Caco-2 (cell line): Measurements from ENCODE around the gene VWA7. TPM values are rescaled to one million over a fixed set of nuclear protein-coding genes. Genes with fewer than 3 reads are reported as not detected.
"Not testable (repeated sequence)": the region's sequence is repeated elsewhere in the genome, so short reads cannot be mapped to it uniquely, and the experiment has no call there.

Source experiments
- BruUV-seq: library from RNA; stranded (reverse); fragments of 400-500 nt; replicated peaks from 2 replicates; lab custom pipeline; 2021; lab: Mats Ljungman, UMichigan
- CTCF ChIA-PET: fragments of 300-600 bp; sonication (Branson Sonifier 250); formaldehyde crosslinking; loops from one replicate; lab custom pipeline; 2022; ENCODE audit warnings: antibody characterized with exemption; lab: Charles Lee
- POLR2A ChIA-PET: fragments of 300-600 bp; sonication (Branson Sonifier 250); formaldehyde crosslinking; loops from one replicate; lab custom pipeline; 2022; ENCODE audit warnings: antibody characterized with exemption; lab: Charles Lee
- DNase-seq, 2 experiments: peaks; one replicate each; pipeline versions ENCODE4 v3.0.0 to v3.0.0-alpha.2; 2020 to 2022
- H3K27me3 ChIP-seq: replicated peaks from 2 replicates; pipeline ENCODE4 v1.6.0; 2011; ENCODE audit warnings: low read length; ENCODE audit not compliant: control insufficient read depth, insufficient read depth
- H3K36me3 ChIP-seq: 2 replicates; pipeline ENCODE4 v1.5.1; 2011; ENCODE audit warnings: low read length; ENCODE audit not compliant: control insufficient read depth, insufficient read depth
- H3K4me1 ChIP-seq: fragments of 250-450 bp; sonication (Bioruptor Pico); 2 replicates; pipeline ENCODE4 v1.5.1; 2020; ENCODE audit warnings: mild to moderate bottlenecking
- H3K4me3 ChIP-seq: 2 replicates; pipeline ENCODE4 v1.5.1; 2011; ENCODE audit warnings: low read depth, mild to moderate bottlenecking, control low read depth, low read length
- H3K9me3 ChIP-seq: fragments of 250-450 bp; sonication (Bioruptor Pico); 2 replicates; pipeline ENCODE4 v1.5.1; 2020; ENCODE audit warnings: mild to moderate bottlenecking, moderate library complexity
- H3K27ac Mint-ChIP-seq: one replicate; pipeline ENCODE4 v1.8.0; 2022; ENCODE audit warnings: mixed read lengths; ENCODE audit not compliant: unreplicated experiment
- H3K27me3 Mint-ChIP-seq: one replicate; pipeline ENCODE4 v1.8.0; 2022; ENCODE audit warnings: mixed read lengths; ENCODE audit not compliant: insufficient read depth, unreplicated experiment
- H3K36me3 Mint-ChIP-seq: one replicate; pipeline ENCODE4 v1.8.0; 2022; ENCODE audit warnings: mild to moderate bottlenecking, mixed read lengths; ENCODE audit not compliant: insufficient read depth, unreplicated experiment
- H3K4me1 Mint-ChIP-seq: one replicate; pipeline ENCODE4 v1.8.0; 2022; ENCODE audit warnings: low read depth, mixed read lengths; ENCODE audit not compliant: unreplicated experiment
- H3K4me3 Mint-ChIP-seq: one replicate; pipeline ENCODE4 v1.8.0; 2022; ENCODE audit warnings: mild to moderate bottlenecking, moderate library complexity, mixed read lengths; ENCODE audit not compliant: unreplicated experiment
- H3K9me3 Mint-ChIP-seq: one replicate; pipeline ENCODE4 v1.8.0; 2022; ENCODE audit warnings: mixed read lengths; ENCODE audit not compliant: unreplicated experiment
- CTCF ChIP-seq, 2 experiments: fragments of 200-600 bp in 1 of 2; IDR thresholded peaks; 1 replicate in 1 of 2; 2 replicates in 1 of 2; pipeline versions ENCODE4 v1.5.1 to v1.8.0; 2011 to 2022; ENCODE audit warnings: antibody characterized with exemption in 1 of 2, control low read depth in 1 of 2, inconsistent platforms in 1 of 2, low read depth in 1 of 2, low read length in 1 of 2, mild to moderate bottlenecking in 1 of 2, moderate library complexity in 1 of 2; ENCODE audit not compliant: insufficient read depth in 1 of 2, severe bottlenecking in 1 of 2, unreplicated experiment in 1 of 2
- intact Hi-C: fragments of 100-400 bp; cut with micrococcal nuclease; formaldehyde crosslinking; loops from one replicate; pipeline ENCODE4 v1.10.0; 2022; ENCODE audit not compliant: unreplicated experiment
- total RNA-seq: library from RNA; stranded (reverse); gene quantifications from 2 replicates; pipeline ENCODE4 v1.2.3, GENCODE V29; 2022

Gene VWA7
- total RNA-seq, 1 experiment from 2014 or later: 0.61 TPM

GRCh38 chr6:31794866-31795615, 17.9 kb upstream of the VWA7 start:
- Mint-ChIP-seq H3K36me3 (peaks cover 33% of the 10 kb centered on the region), H3K27me3 (no peaks in the 10 kb centered on the region), H3K4me3 (peak overlapping the region; percentile 98), H3K27ac (peak overlapping the region; percentile 94), H3K9me3 (no peaks in the 10 kb centered on the region), H3K4me1 (peaks cover 21% of the 10 kb centered on the region)
- BruUV-seq: no TSS peak
- intact Hi-C loops: no loop called here
- ChIA-PET POLR2A (interaction anchor here (0.6 to 2.1 kb wide), 8 partner anchors 11 to 68 kb away, joined by 3 to 29 read pairs (median 5); partner anchors contain the start of genes HSPA1A, HSPA1B, HSPA1L and LSM2), CTCF (interaction anchor here (0.6 to 2.9 kb wide), 5 partner anchors 9 to 68 kb away, joined by 4 to 21 read pairs (median 6); partner anchors contain the start of genes HSPA1A, HSPA1L, LSM2 and NEU1)
- no peaks in the 10 kb centered on the region for H3K27me3 ChIP-seq
- peak overlapping the region; percentile 80 for H3K4me3 ChIP-seq
- H3K4me1 ChIP-seq: 0 out of 2 replicates have a peak, but pooled peaks cover 3% of the 10 kb centered on the region
- no peaks in the 10 kb centered on the region for H3K36me3 ChIP-seq
- H3K9me3 ChIP-seq: no peaks in the 10 kb centered on the region
- TF ChIP-seq CTCF (IDR thresholded peaks at IDR 0.05; ENCODE audit: insufficient read depth in 1 of 2, low read depth in 1 of 2, low read length in 1 of 2, severe bottlenecking in 1 of 2, unreplicated experiment in 1 of 2): no peak
- peak in 1 of 2 experiments; percentile 19 for DNase-seq

GRCh38 chr6:31794294-31794865, 17.3 kb upstream of the VWA7 start:
- Mint-ChIP-seq H3K36me3 (peaks cover 39% of the 10 kb centered on the region), H3K9me3 (no peaks in the 10 kb centered on the region), H3K27ac (peak overlapping the region; percentile 94), H3K4me1 (peaks cover 21% of the 10 kb centered on the region), H3K27me3 (no peaks in the 10 kb centered on the region), H3K4me3 (peak overlapping the region; percentile 98)
- Histone ChIP-seq H3K27me3 (no peaks in the 10 kb centered on the region), H3K9me3 (no peaks in the 10 kb centered on the region), H3K4me3 (peak overlapping the region; percentile 80), H3K4me1 (0 out of 2 replicates have a peak, but pooled peaks cover 3% of the 10 kb centered on the region), H3K36me3 (no peaks in the 10 kb centered on the region)
- ChIA-PET POLR2A (interaction anchor here (1.1 to 2.1 kb wide), 3 partner anchors 12 to 33 kb away, joined by 4 to 29 read pairs (median 23); partner anchors contain the start of genes HSPA1A, HSPA1B, HSPA1L and LSM2), CTCF (interaction anchor here (0.6 to 2.9 kb wide), 3 partner anchors 10 to 69 kb away, joined by 5 to 21 read pairs (median 10); partner anchors contain the start of genes LSM2 and NEU1)
- TSS peak; percentile 52 for BruUV-seq
- peak in 1 of 2 experiments; percentile 18 for DNase-seq
- intact Hi-C loops: no loop called here
- TF ChIP-seq CTCF (IDR thresholded peaks at IDR 0.05; ENCODE audit: insufficient read depth in 1 of 2, low read depth in 1 of 2, low read length in 1 of 2, severe bottlenecking in 1 of 2, unreplicated experiment in 1 of 2): no peak

GRCh38 chr6:31793927-31794245, 16.8 kb upstream of the VWA7 start:
- H3K9me3 ChIP-seq, H3K27me3 ChIP-seq, DNase-seq, POLR2A ChIA-PET, H3K27ac Mint-ChIP-seq, BruUV-seq, H3K9me3 Mint-ChIP-seq, H3K36me3 ChIP-seq, intact Hi-C loops, H3K27me3 Mint-ChIP-seq, H3K4me3 ChIP-seq, H3K4me1 ChIP-seq, CTCF ChIA-PET: not testable (repeated sequence)
- peaks cover 44% of the 10 kb centered on the region for H3K36me3 Mint-ChIP-seq
- H3K4me1 Mint-ChIP-seq: peaks cover 21% of the 10 kb centered on the region
- peak overlapping the region; percentile 98 for H3K4me3 Mint-ChIP-seq
